Epithelial cell of esophagus (primary cell): Measurements from ENCODE around the gene KRTCAP3.

Experiments used
- DNase-seq: peaks from one replicate; pipeline ENCODE4 v3.0.0; 2010; ENCODE audit warnings: low read depth
- H3K4me3 ChIP-seq: 2 replicates; pipeline ENCODE4 v1.5.1; 2011; ENCODE audit warnings: mild to moderate bottlenecking, low read length, control low read depth
- CTCF ChIP-seq: IDR thresholded peaks from 2 replicates; pipeline ENCODE4 v1.5.1; 2011; ENCODE audit warnings: low read depth, mild to moderate bottlenecking, low read length, control low read depth, inconsistent platforms; ENCODE audit not compliant: insufficient read depth; ENCODE audit errors: missing control alignments

Gene KRTCAP3

GRCh38 chr2:27441958-27442919, at the start of gene KRTCAP3:
KRTCAP3 (plus strand) TSS chr2:27442381; CDS start chr2:27442413, 32 bp downstream.
- TF ChIP-seq CTCF, result peak; percentile 31
- peak within 1 kb of the TSS; percentile 59 for H3K4me3 ChIP-seq
- DNase-seq, result peak; percentile 83

GRCh38 chr2:27393225-27393624, 49.0 kb upstream of the KRTCAP3 start:
- no peak for DNase-seq
- H3K4me3 ChIP-seq, result no peak overlapping the region
- no peak for TF ChIP-seq CTCF

- TF ChIP-seq CTCF, result no peak
- H3K4me3 ChIP-seq, result no peak overlapping the region
- no peak for DNase-seq
These were observed 43.2 kb upstream of the KRTCAP3 start for GRCh38 chr2:27398962-27399361.

- no peak for TF ChIP-seq CTCF
- no peak for DNase-seq
- H3K4me3 ChIP-seq, result no peak overlapping the region
These were observed 41.6 kb upstream of the KRTCAP3 start for GRCh38 chr2:27400348-27401135.

GRCh38 chr2:27407798-27408491, 34.2 kb upstream of the KRTCAP3 start:
- peak; percentile 68 for DNase-seq
- H3K4me3 ChIP-seq, result peak overlapping the region; percentile 90
- peak; percentile 77 for TF ChIP-seq CTCF

- TF ChIP-seq CTCF, result no peak
- peak; percentile 23 for DNase-seq
- H3K4me3 ChIP-seq, result peak overlapping the region; percentile 90
These were observed 33.4 kb upstream of the KRTCAP3 start for GRCh38 chr2:27408601-27409320.
